Activated CD8-positive, alpha-beta memory T cell treated with anti-CD3 and anti-CD28 coated beads for 48 hours (primary cell): ENCODE results near the gene TMEM169.

Experiments
- DNase-seq, 3 experiments: peaks; one replicate each; pipeline ENCODE4 v3.0.0-alpha.2; 2020; ENCODE audit warnings: low read depth in 2 of 3, low spot score in 2 of 3

The TMEM169 gene

GRCh38 chr2:216081487-216082116 is at the start of gene TMEM169, which contains the start of gene PECR:
Gene TMEM169, plus strand, starts transcription at chr2:216081919. Its CDS starts 14,045 bp downstream, at chr2:216095964.
Gene PECR, minus strand, starts transcription at chr2:216081809. Its CDS starts 68 bp downstream, at chr2:216081741.
- DNase-seq, result peak; percentile 49 to 54 (median 53)

- no peak for DNase-seq
These were observed 49.6 kb upstream of the TMEM169 start for GRCh38 chr2:216031960-216032689.

DNA sequence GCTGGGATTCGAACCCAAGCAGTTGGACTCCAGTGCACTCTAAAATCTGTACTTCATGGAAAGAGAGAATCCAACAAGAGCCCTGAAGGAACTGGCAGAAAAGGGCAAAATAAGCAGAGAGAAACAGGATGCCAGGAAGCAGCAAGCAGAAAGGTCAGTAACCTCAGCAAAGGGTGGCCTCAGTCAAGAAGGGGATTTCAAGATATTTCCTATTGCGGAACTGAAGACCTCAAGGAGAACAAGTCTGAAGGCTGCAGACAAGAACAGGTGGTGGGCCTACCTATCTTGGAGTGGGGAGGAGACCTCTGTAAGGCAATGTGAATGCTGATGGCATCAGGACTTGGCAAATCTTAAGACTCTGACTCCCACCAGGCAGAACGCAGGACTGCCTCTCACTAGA is 48.3 kb upstream of the TMEM169 start:
- no peak for DNase-seq

GRCh38 chr2:216034065-216034464 is 47.7 kb upstream of the TMEM169 start:
- peak; percentile 43 to 75 (median 61) for DNase-seq

DNA sequence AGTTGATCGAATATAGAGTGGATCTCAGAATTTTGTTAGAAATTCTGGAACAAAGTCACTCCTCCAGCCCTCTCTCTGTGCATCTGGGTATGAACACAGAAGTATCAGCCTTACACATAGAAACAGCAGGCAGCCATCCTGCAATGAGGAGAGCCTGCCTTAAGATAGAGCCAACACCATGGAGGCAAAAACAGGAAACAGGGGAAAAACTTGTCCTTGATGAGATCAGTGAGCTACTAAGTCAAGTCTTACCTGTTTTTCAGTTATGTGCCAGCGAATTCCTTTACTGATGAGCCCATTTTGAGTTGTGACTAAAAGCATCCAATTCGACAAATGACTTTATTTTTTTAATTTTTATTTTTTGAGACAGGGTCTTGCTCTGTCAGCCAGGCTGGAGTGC is 41.8 kb upstream of the TMEM169 start:
- DNase-seq, result no peak

DNA sequence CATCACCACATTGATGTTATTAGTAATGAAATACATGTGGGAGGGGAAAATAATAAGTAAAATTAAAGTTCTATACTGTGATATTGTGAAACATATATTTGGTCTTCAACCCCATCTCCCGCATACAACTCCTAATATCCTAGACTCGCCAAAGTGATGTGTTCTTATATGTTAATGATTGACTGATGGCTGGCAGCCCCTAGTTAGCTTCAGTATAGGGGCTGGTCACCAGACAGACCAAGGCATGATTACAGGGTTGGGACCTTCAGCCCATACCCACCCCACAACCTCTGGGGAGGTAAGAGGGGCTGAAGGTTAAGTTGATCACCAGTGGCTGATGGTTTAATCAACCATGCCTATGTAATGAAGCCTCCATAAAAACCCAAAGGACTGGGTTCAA is 40.3 kb upstream of the TMEM169 start:
- no peak for DNase-seq

GRCh38 chr2:216043949-216044348 is 37.8 kb upstream of the TMEM169 start:
- no peak for DNase-seq

DNA sequence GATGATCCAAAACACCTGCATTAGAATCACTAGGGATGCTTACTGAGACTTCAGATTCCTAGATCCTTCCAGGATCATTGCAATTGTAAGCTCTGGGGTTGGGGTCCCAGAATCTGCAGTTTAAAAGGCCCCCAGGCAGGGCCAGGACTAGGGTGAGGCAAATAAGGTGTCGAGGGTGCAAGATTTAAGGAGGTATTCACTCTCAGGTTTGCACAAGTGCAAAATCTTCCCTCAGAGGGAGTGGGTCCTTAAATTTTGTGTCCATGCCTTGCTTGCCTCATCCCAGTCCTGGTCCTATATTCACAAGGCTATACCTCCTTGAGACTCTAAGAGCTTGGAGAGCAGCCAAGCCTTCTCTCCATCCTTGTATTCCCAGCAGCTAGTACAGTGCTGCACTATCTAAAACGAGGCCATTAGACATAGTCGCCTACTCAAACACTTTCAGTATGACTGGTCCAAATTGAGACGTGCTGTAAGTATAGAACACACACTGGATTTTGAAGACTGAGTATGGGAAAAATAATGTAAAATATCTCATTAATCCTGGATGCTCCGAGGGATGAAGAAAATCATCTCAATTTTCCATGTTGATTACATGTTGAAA is 36.7 kb upstream of the TMEM169 start:
- DNase-seq, result no peak

DNA sequence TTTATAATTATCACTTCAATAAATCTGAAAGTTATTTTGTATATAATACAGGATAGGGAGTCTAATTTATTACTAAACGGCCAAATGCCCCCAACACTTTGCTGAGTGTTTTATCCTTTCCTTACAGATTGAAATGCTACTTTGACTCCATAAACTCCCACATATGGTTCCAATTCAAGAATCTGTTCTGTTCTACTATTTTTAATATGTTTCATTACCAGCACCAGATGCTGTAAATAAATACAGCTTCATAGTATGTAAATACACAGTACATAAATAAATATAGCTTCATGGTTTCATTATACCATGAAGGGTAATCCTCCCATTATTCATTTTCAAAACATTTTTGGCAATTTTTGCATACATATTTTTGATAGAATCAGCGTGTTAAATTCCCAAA is 34.3 kb upstream of the TMEM169 start:
- no peak for DNase-seq

DNA sequence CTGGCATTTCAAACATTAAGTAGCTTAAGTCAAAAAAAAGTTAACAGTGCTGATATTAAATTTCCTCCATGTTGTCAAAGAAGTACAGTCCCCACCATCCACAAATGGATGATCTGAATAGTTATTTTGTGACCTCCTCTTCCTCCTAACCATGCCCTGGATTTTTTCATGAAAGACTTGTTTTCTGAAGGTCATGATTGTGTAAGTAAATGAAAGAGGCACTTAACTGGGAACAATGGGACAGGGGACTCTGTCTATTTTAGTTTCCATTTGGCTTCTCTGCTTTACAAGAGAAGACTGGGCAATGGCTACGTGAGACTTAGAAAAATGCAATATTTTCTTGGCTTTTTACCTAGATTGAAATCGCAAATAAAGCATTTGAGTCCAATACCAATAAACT is 32.3 kb upstream of the TMEM169 start:
- no peak for DNase-seq

- DNase-seq, result no peak
These were observed 30.4 kb upstream of the TMEM169 start for GRCh38 chr2:216051350-216051749.

DNA sequence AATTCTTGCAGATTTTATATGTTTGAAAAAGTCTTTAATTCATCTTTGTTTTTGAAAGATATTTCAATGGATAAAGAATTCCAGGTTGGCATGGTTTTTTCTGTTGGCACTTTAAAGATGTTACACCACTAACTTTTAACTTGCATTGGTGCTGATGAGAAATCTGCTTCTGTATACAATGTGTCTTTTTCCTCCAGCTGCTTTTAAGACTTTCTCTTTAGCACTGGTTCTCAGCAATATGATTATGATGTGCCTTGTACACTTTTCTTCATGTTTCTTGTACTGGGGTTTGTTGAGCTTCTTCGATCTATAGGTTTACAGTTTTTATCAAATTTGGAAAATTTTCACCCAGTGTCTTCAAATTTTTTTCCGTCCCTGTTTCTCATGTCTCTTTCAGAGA is 29.3 kb upstream of the TMEM169 start:
- no peak for DNase-seq

GRCh38 chr2:216055680-216056079 is 26.0 kb upstream of the TMEM169 start:
- DNase-seq, result no peak

DNA sequence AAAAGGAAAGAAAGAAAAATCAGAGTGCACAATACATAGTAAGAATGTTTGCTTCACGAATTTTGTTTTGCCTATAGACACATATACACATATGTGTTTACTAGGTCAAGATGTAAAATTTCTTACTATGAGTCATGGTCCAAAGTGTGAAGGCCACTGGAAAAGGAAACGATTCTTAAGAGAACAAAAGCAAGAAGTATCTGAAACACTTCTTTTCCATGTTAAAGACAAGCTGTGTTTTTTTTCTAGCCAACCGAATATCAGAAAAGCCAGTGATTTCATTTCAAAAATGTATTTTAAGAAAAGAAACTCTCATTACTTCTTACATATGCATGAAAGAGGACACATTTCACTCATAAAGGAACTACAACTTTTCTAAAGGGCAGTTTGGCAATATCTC is 25.0 kb upstream of the TMEM169 start:
- DNase-seq, result no peak

DNA sequence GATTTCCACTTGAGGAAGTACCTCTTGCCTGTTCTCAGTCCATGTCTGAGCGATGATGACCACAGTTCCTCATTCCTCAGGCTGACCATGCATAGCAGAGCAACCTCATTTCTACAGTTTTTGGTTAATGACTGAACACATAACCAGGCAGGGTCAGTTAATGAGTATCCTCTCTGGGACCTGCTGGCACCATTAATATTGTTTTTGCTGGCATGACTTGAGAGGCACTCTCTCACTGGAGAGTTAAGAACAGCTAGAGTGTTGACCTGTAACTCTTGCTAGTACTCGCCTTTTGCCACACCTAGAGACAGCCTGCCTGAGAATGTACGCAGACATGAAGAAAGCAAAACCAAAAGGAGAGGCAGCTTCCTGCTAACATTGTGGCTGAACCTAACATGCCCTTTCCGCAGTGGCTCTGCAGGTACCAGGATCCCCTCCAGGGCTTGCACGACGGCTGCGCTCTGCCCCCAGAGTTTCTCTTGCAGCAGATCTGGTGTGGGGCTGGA is 24.0 kb upstream of the TMEM169 start:
- peak in 2 of 3 experiments; percentile 19 to 23 for DNase-seq

- no peak for DNase-seq
These were observed 22.4 kb upstream of the TMEM169 start for GRCh38 chr2:216059233-216059834.

DNA sequence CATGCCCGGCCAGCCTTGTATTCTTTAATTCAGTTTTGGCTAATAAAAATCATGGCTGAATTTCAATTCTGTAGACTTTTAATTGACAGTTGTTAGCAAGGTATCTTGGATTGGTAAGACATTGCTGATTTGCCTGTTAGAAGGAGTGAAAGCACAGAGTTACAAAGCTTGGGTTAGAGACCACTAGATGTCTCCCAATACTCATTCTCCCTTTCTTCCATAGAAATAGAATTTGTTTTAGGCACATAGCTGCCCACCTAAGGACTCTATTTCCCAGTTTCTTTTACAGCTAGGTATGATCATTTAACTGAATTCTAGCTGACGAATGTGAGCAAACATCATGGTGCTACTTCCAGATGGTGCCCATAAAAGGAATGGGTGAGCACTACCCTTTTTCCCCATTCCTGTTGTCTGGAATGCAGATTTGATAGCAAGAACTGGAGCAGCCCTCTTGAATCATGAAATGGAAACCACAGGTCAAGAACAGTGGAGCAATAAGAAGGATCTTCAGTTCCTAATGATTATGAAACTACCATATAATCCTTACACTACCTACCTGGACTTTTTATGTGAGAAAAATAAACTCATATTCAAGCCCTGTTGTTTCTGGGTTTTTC is 17.6 kb upstream of the TMEM169 start:
- no peak for DNase-seq

GRCh38 chr2:216064665-216065064 is 17.1 kb upstream of the TMEM169 start:
- DNase-seq, result no peak

DNA sequence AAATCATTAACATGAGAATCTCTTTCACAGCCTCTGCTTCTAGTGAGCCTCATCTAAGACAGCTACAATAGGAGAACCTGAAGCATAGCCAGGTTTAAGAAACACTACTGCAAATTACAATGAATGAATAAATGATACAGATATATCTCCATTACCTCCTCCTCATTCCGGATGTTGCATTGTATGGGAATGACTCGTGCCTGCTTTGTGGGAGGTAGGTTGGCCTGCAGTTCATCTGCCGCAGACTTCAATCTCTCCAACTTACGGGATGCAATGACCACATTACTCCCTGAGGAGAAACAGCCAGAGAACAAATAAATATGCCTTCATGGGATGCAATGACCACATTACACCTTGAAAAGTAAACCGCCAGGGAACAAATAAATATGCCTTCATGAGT is 15.5 kb upstream of the TMEM169 start:
- no peak for DNase-seq

DNA sequence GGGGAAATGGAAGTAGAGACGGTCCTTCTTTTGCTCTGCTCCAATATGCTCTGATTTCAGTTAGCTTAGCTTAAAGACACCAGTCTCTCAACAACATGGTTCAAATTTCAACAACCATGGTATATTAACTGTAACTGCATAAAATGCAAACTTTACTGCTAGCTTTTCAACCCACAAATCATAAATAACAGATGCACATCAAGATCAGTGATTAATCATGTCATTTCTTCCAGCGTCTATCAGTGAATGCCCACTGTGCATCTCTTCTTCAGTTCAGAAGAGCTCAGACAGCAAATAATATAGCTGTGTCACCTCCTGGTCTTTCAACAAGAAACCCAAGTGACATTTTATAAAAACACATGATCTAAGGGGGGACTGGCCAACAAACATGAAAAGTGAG is 12.7 kb upstream of the TMEM169 start:
- DNase-seq, result no peak

DNA sequence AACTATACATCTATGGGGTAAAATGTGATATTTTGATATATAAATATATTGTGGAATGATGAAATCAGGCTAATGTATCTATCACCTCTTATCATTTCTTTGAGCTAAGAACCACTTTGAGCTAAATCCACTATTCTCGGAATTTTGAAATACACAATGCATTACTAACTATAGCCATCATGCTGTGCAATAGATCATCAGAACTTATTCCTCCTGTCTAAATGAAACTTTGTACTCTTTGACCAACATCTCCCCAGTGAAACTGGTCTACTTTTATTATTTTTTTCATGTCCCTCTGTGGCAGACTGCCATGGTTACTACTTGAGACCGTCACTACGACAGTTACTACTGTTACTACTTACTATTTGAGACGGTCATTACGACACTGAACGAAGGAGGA is 11.5 kb upstream of the TMEM169 start:
- DNase-seq, result no peak
